Osteoblast (primary cell): ENCODE measurements around the gene PRKAG1. TPM values are rescaled to one million over a fixed set of nuclear protein-coding genes. Genes with fewer than 3 reads are reported as not detected.

Experiments
- DNase-seq: peaks from one replicate; pipeline ENCODE4 v3.0.0; 2011; ENCODE audit warnings: low spot score, mixed read lengths; ENCODE audit not compliant: insufficient read length; ENCODE audit errors: missing footprints
- H2AFZ ChIP-seq: 2 replicates; pipeline ENCODE4 v1.6.0; 2011; ENCODE audit warnings: mild to moderate bottlenecking, low read length
- H3K27ac ChIP-seq: 2 replicates; pipeline ENCODE4 v1.5.1; 2011; ENCODE audit warnings: mild to moderate bottlenecking, low read depth, low read length, moderate library complexity
- H3K27me3 ChIP-seq: 2 replicates; pipeline ENCODE4 v1.6.0; 2012; ENCODE audit warnings: mild to moderate bottlenecking, control low read depth, inconsistent platforms, low read length, moderate library complexity; ENCODE audit not compliant: insufficient read depth
- H3K36me3 ChIP-seq: 2 replicates; pipeline ENCODE4 v1.5.1; 2011; ENCODE audit warnings: mild to moderate bottlenecking, low read length, control low read depth, moderate library complexity; ENCODE audit not compliant: insufficient read depth
- H3K4me1 ChIP-seq: 2 replicates; pipeline ENCODE4 v1.5.1; 2011; ENCODE audit warnings: mild to moderate bottlenecking, low read length, control low read depth, moderate library complexity; ENCODE audit not compliant: insufficient read depth
- H3K4me2 ChIP-seq: 2 replicates; pipeline ENCODE4 v1.6.0; 2011; ENCODE audit warnings: mild to moderate bottlenecking, low read length; ENCODE audit not compliant: insufficient read depth
- H3K4me3 ChIP-seq: fragments of 200-600 bp; sonication (generic); 3 replicates; pipeline ENCODE4 v1.5.1; 2012; ENCODE audit warnings: mild to moderate bottlenecking, low read length, inconsistent platforms; ENCODE audit not compliant: insufficient read depth
- H3K79me2 ChIP-seq: 2 replicates; pipeline ENCODE4 v1.6.0; 2012; ENCODE audit warnings: mild to moderate bottlenecking, low read length, control low read depth, inconsistent platforms; ENCODE audit not compliant: insufficient read depth
- H3K9me3 ChIP-seq: 2 replicates; pipeline ENCODE4 v1.5.1; 2011; ENCODE audit warnings: low read depth, low read length, control low read depth
- H4K20me1 ChIP-seq: 2 replicates; pipeline ENCODE4 v1.6.0; 2012; ENCODE audit warnings: mild to moderate bottlenecking, low read length, control low read depth; ENCODE audit not compliant: insufficient read depth
- total RNA-seq: library from RNA; depleted of rRNA; stranded (reverse); fragments of >200 nt; gene quantifications from 2 replicates; pipeline ENCODE4 v1.2.3, GENCODE V29; 2012
- TF ChIP-seq, protein P1 (sequence below): IDR thresholded peaks from 2 replicates; pipeline ENCODE4 v1.5.1; 2011; ENCODE audit warnings: mild to moderate bottlenecking, low read depth, low read length, moderate library complexity; ENCODE audit errors: extremely low read depth

PRKAG1 gene
- total RNA-seq, 1 donor, result 89.0 TPM

DNA sequence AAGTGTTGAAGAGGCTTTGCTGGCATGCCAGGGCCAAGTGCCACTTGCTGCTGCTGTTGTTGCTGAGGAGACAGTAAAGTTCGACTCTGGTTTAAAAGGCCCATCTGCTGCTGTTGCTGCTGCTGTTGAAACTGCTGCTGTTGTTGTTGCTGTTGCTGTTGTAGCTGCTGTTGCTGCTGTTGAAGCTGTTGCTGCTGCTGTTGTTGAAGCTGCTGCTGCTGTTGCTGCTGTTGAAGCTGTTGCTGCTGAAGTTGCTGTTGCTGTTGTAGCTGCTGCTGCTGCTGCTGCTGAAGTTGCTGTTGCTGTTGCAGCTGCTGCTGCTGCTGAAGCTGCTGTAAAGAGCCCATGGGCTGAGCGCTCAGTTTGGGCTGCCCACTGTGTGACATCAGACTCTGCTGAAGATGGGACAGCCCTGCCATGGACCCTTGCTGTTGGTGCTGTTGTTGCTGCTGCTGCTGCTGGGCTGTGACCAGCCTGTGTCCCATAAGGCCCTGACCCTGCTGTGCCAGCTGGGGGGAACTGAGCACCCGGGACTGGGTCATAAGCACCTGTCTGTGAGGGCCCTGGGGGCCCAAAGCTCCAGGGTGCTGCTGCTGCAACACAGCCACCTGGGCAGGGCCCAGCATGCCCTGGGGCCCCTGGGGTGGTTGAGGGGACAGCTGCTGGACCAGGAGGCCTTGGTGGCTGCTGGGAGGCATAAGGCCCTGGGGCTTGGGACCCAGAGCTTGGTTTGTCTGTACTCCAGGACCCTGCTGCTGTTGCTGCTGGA is 14.3 kb upstream of the PRKAG1 start:
- Histone ChIP-seq H3K27me3 (no peaks in the 10 kb centered on the region), H2AFZ (no peak overlapping the region), H3K4me3 (no peak overlapping the region), H3K79me2 (peaks cover 10% of the 10 kb centered on the region), H3K36me3 (peaks cover 85% of the 10 kb centered on the region), H3K27ac (no peak overlapping the region), H4K20me1 (peaks cover 23% of the 10 kb centered on the region), H3K4me1 (no peaks in the 10 kb centered on the region), H3K9me3 (no peaks in the 10 kb centered on the region), H3K4me2 (no peak overlapping the region)
- peak; percentile 66 for DNase-seq
- TF ChIP-seq, protein P1, sequence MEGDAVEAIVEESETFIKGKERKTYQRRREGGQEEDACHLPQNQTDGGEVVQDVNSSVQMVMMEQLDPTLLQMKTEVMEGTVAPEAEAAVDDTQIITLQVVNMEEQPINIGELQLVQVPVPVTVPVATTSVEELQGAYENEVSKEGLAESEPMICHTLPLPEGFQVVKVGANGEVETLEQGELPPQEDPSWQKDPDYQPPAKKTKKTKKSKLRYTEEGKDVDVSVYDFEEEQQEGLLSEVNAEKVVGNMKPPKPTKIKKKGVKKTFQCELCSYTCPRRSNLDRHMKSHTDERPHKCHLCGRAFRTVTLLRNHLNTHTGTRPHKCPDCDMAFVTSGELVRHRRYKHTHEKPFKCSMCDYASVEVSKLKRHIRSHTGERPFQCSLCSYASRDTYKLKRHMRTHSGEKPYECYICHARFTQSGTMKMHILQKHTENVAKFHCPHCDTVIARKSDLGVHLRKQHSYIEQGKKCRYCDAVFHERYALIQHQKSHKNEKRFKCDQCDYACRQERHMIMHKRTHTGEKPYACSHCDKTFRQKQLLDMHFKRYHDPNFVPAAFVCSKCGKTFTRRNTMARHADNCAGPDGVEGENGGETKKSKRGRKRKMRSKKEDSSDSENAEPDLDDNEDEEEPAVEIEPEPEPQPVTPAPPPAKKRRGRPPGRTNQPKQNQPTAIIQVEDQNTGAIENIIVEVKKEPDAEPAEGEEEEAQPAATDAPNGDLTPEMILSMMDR, result no peak

DNA sequence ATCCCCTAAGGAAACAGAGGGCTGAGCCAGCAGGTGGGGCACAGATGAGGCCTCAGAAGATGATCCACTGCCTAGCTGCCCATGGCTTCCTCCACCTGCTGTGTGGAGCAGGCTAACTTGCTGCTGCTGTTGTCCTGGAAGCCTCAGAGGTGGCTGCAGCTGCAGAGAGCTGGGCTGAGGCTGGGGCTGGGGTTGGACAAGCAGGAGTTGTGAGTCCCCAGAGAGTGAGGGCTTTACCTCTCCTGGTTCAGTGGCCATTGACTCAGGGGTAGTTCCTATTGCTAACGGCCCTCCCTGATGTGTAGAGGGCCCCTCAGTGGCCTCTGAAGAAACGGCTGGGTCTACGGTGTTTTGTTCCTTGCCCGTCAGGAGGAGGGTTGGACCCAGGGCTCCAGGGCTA is 13.7 kb upstream of the PRKAG1 start:
- H4K20me1 ChIP-seq, result peaks cover 20% of the 10 kb centered on the region
- TF ChIP-seq, protein P1, result no peak

DNA sequence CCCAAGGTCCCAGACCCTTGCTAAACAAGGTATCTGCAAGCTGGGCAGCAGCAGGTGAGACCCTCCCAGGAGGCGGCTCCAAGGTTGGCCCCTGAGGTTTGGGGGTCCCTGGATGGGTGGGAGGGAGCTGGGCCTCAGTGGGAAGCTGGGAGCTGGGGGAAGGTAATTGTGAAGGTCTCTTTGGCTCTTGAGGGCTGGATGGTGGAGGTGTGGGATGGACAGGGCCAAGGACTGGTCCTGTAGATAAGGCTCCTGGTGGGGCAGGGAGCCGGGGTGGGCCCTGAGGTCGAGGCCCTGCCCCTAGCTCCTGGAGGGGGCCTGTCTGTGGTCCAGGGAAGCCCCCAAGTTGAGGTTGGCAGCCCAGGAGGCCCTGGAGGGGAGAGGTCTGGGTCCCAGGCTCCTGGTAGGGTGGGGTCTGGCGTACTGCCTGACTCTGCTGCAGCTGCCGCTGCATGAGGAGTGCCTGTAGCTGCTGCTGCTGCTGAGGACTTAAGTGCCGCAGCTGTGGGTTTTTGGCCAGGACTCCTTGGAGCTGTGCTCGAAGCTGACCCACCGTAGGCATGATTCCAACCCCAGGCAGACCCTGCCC is 13.1 kb upstream of the PRKAG1 start:
- Histone ChIP-seq H3K36me3 (peaks cover 85% of the 10 kb centered on the region), H4K20me1 (peaks cover 15% of the 10 kb centered on the region), H3K27me3 (no peaks in the 10 kb centered on the region), H3K27ac (no peak overlapping the region), H3K4me3 (no peak overlapping the region), H3K9me3 (no peaks in the 10 kb centered on the region), H3K79me2 (peaks cover 4% of the 10 kb centered on the region), H3K4me1 (no peaks in the 10 kb centered on the region), H3K4me2 (no peak overlapping the region), H2AFZ (no peak overlapping the region)
- DNase-seq, result peak; percentile 45
- TF ChIP-seq, protein P1, result no peak

More for the DNA sequence above, 13.7 kb upstream of the PRKAG1 start:
- Histone ChIP-seq H3K4me2 (no peak overlapping the region), H3K9me3 (no peaks in the 10 kb centered on the region), H3K36me3 (peaks cover 85% of the 10 kb centered on the region), H3K27ac (no peak overlapping the region), H3K79me2 (peaks cover 9% of the 10 kb centered on the region), H3K27me3 (no peaks in the 10 kb centered on the region), H3K4me3 (no peak overlapping the region), H2AFZ (no peak overlapping the region), H3K4me1 (no peaks in the 10 kb centered on the region)
- DNase-seq, result no peak

DNA sequence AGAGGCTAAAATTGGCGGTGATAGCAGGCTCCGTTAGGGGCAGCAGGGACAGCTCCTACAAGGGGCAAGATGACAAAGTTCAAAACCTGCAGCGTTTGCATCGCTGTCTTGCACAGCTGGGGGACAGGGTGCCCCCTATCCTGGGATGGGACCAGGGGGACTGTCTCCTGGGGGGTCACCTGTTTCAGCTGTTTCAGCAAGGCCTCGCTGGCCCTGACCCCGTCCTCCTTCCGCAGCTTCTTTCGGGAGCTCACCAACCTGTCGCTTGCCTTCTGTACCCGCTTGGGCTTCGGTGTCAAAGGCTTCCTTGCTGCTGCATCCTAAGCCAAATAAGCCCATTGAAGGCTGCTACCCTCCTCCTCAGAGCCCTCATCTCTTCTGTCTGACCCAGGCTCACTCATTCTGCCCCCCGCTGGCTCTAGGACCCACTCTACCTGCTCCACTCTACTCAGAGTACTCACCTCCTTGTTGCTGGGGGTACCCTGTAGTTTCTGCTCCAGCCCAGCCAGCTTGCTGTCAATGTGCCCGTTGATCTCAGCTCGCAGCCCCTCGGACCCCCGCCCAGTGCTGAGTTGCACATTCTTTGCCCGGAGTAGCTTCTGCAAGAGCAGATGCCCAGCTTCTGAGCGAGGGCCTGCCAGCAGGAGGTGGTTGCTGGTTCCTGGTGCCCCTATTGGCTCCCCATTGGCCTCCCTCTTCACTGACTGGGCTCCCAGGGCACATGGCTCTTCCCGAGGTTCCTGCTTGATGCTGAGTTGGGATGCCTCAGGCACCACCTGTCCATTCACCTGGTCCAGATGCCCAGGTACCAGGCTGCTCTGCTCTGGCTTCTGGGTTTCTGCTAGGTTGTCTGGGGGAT is 12.4 kb upstream of the PRKAG1 start:
- no peak overlapping the region for H3K27ac ChIP-seq
- no peaks in the 10 kb centered on the region for H3K9me3 ChIP-seq
- peaks cover 6% of the 10 kb centered on the region for H3K79me2 ChIP-seq
- peak; percentile 69 for DNase-seq
- no peak overlapping the region for H2AFZ ChIP-seq
- H3K4me2 ChIP-seq, result no peak overlapping the region
- peaks cover 88% of the 10 kb centered on the region for H3K36me3 ChIP-seq
- H3K27me3 ChIP-seq, result no peaks in the 10 kb centered on the region
- TF ChIP-seq, protein P1, result no peak
- no peaks in the 10 kb centered on the region for H3K4me1 ChIP-seq
- no peak overlapping the region for H3K4me3 ChIP-seq
- H4K20me1 ChIP-seq, result peaks cover 18% of the 10 kb centered on the region
